HG03575 (cell line): ENCODE data around the gene KRTAP10-6.

Experiments
- ATAC-seq: cut with Tn5 transposase; IDR thresholded peaks from one replicate; pipeline ENCODE4 v1.9.1; 2021; ENCODE audit not compliant: unreplicated experiment, insufficient number of reproducible peaks, low FRiP score; ENCODE audit errors: extremely low read depth

KRTAP10-6 gene

DNA sequence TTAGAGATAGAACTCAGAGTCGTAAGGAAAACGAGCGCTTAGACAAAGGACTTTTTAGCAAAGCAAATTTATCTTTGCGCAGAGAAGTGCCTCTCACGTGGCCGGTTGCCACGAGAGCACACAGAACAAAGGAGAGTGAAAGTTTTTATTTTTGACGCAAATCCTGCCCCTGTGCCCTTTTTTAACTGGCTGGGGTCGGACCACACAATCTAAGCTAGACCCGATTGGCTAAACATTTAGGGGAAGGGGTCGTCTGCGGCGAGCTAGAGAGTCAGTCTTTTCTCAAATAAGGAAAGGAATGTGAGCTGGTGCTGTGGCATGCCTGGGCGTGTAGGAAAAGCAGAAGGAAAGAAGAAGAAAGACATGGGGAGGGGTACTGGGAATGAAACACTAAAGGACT, 43.4 kb downstream of the KRTAP10-6 start:
- no peak for ATAC-seq

DNA sequence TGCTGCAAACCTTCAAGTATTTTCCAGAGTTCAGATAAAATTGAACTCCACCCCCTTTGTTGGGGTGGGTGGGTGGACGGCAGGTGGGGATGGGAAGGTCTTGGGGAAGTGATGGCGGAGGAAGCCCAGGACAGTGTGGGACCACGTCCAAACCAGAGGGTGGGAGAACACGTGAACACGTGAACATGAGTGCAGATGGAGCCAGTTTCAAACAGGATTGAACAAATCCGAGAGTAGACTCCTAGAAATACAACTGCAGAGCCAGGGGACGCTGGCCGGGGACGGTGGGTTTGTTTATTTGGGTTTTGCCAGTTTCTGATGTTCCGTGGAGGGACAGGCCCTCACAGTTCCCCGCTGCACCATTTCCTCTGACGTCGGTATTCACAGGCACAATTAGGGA, 43.9 kb downstream of the KRTAP10-6 start:
- ATAC-seq = no peak

DNA sequence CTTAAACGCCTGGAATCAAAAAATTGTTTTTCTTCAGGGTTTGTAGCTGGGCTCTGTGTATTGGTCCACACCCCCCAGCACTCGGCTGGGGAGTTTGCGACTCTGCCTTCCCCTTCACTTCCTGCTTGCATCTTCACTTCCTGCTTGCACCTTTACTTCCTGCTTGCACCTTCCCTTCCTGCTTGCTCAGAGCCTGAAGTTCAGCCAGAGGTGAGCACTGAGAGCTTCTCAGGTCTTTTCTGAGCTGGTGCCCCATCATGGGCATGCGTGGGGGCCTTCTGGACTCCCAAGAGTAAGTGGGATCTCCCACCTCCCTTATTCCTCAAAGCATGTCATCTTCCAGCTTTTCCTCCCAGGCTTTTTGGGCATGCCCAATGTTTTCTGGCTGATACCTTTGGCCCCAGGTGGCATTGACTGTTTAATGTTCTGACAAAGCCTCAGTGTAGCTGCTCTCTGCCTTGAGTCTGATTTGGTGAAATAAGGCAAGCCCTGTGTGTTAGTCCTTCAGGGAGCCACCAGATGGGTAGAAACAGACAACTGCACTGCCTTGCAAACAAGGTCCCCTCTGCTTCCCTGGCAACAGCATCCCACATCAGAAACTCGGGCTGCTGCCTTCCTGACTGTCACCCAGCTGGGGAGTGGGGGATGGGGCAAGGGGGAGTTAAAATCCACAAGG, 44.5 kb downstream of the KRTAP10-6 start:
- no peak for ATAC-seq

DNA sequence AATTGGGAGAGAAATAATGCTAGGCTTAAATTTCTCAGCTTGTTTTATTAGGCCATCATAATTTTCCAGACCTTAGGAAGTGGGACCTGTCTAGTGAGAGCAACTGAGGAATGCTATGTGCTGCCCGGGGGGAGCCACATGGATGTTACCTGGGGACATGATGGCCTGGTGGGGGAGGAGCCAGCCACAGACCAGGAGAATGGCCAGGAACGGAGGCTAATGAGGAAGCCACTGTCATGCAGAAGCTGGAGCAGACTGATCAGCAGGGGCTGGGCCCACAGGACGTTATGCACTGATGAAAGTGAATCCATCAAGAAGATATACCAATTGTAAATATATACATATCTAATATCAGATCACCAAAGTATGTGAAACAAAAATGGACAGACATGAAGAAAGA, 47.7 kb downstream of the KRTAP10-6 start:
- no peak for ATAC-seq

DNA sequence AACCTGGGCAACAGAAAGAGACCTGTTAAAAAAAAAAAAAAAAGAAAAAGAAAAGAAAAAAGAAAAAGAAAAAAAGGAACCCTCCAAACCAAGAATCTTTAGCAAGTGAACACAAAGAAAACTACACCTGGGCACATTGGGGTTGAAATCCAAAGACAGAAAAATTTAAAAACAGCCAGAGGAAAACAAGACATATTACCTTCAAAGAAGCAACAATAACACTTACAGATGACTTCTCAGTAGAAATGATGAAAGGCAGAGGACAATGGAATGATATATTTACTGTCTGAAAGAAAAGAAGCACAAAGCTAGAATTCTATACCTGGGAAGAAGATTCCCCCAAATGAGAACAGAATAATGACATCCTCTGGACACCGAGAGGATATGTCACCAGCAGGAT, 49.6 kb downstream of the KRTAP10-6 start:
- ATAC-seq = no peak
